SK-N-MC (cell line): ENCODE results near the gene ABI3BP.

Source experiments
- EZH2 ChIP-seq: fragments of 200-600 bp; sonication (generic); IDR thresholded peaks from one replicate; pipeline ENCODE4 v1.6.1; 2017; ENCODE audit warnings: antibody characterized with exemption
- FOXP2 ChIP-seq: optimal IDR thresholded peaks from 2 replicates; pipeline ENCODE3; 2011; ENCODE audit warnings: mild to moderate bottlenecking, moderate library complexity; ENCODE audit not compliant: insufficient read depth; ENCODE audit errors: extremely low read length, control extremely low read depth
- POLR2AphosphoS5 ChIP-seq: IDR thresholded peaks from 2 replicates; pipeline ENCODE4 v1.6.1; 2012; ENCODE audit warnings: mild to moderate bottlenecking, low read depth, low read length, borderline replicate concordance

GRCh38 chr3:100875239-100875638 is 118.0 kb downstream of the ABI3BP start:
- TF ChIP-seq POLR2AphosphoS5 (no peak), EZH2 (no peak), FOXP2 (no peak)
